Middle frontal gyrus (tissue), 1 donor: ENCODE measurements around the gene P2RX1.

Experiments used
- DNase-seq: peaks from one replicate; pipeline ENCODE4 v3.0.0-alpha.2; 2015; ENCODE audit warnings: low spot score; ENCODE audit errors: extremely low spot score

The P2RX1 gene

DNA sequence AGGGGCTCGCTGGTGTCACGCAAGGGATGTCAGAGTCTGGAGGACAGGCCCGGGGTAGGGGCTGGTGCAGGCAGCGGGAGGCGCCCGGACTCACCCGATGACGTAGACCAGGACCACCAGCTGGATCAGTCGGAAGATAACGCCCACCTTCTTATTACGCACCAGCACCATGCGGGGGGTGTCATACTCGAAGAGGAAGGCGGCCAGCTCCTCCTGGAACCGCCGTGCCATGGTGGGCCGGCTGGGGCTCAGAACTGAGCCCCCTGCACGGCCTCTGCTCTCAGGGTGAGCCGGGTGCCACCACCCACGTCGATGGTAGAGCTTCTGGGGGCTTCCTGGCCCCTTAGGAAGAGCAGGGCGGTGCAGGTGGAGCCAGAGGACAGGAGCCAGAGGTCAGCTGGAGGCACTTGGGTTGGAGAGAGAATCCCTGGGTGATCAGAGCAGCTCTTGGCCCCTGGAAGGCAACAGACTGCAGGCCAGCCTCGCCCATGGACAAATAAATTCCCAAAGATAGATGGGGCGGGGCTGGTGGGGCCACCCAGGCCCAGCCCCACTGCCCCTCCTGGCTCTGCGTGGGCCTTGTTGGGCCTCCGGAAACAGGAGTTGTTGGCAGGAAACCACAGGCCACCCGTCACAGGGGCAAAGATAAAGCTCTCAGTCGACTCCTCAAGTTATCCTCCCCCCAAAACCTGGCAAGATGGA, at the start of gene P2RX1:
Gene P2RX1 (minus strand): TSS at position 471 of the 702 bp plus-strand sequence. CDS start 240 bp downstream, at position 231.
- no peak for DNase-seq

DNA sequence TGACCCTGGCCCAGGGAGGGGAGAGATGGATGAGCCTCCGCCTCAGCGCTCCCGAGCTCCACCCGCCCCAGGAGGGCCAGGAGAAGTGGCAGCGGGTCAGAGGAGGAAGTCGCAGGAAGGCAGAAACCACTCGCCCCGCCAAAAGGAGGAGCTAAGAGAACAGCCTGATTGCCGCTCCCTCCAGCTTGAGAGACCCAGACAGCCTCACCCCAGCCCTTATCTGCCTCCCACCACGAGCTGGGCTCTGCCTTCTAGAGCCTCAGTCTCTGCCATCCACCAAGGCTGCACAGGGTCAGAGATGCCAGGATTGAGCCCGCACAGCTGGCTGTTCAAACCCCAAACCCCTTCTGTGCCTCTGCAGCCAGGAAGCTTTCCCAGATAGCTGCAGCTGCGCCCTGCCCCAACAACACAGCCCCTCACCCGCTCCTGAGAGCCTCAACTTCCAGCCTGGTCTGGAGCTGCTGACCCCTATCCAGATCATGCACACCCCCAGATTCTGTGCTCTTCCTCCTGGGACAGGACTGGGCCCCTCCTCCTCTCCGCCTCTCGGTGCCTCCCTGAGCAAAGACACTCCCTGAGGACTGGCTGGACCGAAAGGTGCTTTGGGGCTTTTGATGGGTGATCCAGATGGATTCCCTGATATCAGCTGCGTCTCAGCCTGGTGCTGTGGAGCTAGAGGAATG, 49.0 kb upstream of the P2RX1 start:
- DNase-seq = no peak

DNA sequence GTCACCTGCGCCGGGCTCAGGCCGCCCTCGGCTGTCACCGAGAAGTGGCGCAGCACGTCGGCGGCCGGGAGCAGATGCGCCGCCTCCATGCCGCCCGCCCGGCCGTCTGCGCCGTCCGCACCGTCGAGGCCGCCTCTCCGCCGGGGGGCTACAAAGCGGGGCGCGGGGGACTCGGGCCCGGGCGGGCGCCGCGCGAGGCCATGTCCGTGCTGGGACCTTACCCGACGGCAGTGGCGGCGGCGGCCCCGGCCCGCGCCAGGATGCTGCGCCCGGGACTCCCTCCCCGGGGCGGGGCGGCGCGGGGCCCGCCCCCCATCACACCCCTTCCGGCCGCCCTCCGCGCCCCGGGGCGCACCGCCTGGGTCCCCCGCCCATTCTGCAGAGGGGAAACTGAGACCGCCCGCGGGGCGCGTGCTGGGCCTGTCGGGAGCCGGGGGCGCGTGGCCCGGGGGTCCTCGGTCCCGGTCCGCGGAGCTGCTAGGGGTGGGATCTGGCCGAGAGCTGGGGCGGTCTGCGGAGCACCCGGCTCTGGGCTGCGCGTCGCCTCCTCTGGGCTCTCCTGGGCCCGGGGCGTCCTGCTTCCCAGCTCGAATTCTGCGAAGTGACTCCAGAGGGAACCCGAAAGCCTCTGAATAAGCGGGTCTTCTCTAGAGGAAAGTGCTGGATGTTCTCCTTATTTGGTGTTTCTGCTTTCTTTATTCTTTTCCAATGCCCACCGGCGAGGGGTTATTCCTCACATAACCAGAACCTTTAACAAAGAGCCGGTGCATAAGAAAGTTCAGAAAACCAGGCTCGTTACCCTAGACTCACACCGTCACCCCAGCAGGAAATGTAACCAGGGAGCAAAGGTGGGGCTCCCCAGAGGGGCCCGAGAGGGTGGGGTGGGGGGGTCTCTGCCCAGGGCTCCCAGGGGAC, 48.2 kb upstream of the P2RX1 start, which contains the start of gene ATP2A3:
Gene ATP2A3 (minus strand): TSS at position 235 of the 915 bp plus-strand sequence. CDS start 146 bp downstream, at position 89.
- DNase-seq = no peak

DNA sequence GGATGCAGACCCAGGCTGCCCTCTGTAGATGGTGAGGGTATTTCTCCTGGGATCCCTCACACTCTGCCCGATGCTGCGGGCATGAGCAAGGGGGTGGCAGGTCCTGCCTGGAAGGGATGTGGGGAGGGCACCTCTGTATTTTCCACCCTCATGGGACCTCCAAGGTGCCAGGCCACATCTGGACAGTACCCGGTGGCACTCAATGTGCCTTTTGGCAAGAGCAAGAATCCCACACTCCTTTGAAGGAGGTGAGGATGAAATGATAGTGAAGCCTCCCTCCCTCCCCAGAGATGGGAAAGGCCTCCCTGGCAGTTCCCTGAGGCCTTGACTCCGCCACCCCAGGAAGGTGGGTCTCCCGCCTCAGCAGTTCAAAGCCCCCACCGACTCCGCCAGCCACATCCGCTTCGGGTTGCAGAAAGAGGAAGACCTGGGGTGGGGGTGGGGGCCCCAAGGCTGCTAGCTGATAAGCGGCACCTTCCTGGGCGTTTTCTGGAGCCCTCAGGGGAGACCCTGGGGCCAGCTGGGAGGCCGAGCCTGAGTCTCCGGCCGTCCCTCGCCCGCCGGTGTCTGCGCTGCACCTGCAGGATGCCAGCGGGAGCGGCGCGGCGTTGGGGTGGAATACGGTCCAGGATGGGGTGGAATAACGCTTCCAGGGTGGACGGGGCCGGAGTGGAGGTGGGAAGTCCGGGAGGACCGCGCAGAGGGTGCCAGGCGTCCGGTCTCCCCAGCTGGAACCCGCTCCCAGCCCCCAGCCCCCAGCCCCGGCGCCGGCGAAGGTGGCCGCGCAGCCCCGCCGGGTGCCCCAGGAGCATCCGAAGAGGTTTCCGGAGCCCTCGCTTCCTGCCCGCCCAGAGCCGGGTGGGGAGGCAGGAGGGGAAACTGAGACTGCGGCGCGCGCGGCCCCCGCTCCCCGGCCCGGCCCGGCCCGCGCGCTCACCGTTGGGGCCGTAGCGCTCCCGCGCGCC, 47.3 kb upstream of the P2RX1 start:
- DNase-seq = no peak

DNA sequence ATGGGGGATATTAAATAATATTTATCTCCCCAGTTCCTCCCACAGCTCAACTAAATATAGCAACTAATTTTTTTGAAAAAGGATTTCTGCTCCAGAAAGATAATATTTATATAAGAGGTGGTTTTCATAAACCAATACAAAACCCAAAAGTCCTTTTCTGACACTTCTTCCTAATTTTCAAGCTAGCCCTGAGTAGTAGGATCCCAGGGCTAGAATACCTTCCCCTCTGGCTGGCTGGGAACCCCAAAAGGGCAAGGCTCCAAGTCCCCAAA, 46.6 kb upstream of the P2RX1 start:
- no peak for DNase-seq

DNA sequence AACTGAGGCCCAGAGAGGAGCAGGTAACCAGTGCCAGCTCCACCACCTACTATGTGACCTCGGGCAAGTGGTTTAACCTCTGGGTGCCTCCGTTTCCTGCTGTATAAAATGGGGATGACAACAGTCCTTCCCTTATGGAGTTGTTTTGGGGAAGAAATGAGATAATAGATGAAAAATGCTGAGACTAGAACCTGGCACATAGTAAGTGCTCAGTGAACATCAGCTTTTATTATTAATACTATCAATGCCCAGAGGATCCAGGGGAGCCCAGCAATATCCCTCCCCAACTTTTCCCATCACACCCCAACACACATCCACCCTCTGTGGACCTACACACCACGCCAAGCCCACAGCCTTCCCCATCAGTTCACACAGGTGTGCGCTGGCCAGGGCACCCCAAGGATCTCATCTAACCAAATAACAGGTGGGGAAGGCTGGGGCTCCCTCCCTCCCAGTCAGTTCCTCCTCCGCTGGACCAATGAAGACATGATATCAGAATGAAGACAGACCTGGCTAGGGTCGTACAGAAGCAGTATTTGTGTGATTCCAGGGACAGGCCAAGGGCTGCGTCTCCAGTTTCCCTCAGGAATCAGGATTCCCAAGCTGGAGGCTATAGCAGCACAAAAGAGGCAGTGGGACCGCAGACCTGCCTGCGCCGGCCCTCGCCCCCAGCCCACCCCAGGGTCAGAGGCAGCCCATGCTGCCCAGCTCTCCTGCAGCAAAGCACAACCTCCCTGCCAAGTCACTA, 46.1 kb upstream of the P2RX1 start:
- no peak for DNase-seq

DNA sequence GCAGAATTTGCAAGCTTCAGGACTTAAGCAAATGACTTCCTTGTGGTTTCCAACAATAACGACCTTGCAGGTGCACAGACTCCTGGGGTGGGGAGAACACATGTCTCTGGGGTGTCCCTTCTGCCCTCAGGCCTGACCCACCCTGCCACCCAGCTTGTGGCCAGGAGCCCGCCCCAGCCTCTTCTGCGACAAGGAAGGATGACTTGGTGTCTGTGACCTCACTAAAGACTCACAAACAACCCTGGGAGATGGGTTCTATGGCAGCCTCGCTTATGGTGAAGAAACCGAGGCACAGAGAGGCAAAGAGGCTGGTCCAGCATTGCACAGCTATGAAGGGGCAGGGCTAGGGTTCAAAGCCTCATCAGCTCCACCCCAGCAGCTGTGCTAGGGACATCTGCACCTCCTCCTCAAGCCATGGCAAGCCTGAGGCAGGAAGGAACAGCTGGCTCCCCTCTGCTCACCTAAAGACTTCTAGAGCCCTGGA, 45.3 kb upstream of the P2RX1 start:
- DNase-seq = no peak

DNA sequence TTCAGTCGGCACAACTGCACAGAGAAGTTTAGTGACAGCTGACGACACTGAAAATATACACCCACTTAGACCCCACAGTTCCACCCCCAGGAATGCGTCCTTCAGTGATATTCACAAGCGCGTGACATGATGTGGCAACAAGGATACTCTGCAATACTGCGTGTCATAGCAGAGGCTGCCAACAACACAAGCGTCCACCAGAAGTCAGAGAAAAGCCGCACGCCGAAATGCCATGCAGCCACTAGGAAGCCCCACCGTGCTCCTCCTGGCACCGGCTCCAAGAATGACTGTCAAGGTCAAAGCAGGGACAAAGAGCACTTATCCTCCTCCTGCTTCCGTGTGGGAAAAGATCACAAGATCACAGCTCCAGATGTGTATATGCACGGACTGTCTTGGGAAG, 44.5 kb upstream of the P2RX1 start:
- no peak for DNase-seq

DNA sequence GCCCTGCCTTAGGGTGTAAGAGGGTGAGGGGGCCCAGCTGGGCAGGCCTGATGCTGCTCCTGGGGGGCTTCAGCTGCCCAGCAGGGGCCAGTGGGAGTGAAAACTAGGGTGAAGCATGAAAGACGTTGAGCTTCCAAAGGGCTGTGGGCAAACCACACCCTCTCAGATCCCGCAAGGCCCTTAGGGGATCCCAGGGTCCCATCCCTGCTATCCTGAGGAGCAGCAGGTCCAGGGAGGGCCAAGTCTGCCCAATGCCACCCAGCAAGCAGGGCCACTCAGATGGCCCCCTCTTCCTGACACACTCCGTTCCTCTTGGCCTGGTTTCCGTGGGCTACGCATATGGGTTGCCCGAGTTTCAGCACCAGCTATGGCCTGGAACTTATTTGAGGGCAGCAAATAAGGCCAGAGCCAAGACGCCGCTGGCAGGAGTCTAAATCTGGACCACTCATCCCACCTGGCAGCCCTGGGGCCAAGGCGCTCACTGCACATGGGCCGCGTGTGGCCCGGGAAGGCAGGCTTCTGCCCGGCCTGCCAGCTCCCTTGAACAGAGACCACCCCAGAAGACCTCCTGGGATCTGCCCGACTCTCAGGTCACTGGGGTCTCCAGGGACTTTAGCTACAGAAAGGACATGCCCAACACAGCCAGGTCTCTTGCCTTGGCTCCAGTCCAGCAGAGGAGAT, 43.8 kb upstream of the P2RX1 start:
- DNase-seq = no peak

DNA sequence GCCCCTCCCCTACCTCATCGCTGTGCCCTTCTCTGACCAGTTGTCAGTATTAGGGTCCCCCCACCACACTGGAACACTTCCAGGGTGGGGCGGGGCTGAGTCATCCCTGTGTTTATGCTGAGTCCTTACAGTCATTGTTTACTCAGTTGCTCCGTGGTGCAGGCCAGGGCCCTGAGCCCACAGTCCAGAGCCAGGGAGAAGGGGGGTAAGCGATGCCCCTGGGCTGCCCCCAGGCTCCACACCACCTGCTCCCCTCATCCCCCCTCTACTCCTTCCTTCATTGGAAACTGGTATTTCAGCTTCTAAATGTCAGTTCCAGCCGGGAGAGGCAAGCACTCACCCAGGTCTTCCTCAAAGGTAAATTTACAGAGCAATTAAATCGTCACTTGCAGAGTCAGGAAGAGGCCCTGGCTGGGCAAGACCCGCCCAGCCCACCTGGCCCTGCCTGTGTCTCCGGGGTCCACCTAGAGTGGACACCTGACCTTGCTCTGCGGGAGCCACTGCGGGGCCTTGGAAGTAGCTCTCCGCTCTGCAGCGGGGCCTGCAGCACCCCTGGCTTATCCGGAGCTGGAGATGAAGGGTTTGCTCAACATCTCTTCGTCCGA, 43.1 kb upstream of the P2RX1 start:
- DNase-seq = no peak

DNA sequence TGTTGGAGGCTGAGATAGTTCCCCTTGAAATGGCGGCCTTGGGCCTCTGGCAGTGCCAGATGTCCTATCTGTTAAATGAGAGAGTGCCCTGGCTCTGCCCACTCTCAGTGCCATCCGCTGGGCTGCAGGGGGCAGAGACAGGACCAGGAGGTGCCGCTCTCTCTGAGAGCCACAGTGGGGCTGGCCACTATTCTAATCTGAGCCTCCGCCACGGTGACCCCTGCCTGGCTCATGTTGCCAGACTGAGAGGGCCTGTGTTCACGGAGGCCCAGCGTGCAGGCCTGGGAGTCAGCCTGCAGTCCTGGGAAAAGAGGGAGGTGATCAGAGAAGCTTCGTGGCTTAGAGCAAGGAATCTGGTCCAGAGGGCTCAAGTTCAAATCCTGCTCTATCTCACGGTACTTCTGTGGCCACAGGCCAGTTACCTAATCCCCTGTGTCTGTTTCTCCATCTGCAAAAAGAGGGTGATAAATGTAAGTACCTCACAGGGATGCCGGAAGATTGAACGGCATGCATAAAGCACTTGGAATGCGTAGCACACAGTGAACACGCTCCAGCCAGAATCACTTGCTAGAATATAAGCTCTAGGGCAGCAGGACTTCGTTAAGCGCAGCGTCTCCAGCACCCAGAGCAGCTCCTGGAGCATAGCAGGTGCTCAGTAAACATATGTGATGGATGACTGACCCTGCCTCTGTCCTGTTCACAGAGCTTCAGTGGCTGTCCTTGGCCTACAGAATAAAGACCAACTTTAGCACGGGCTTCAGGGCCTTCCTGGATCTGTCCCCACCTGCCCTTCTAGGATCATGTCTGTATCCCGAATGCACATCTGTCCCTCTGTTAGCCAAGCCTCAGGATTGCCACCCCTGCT, 41.7 kb upstream of the P2RX1 start:
- no peak for DNase-seq

DNA sequence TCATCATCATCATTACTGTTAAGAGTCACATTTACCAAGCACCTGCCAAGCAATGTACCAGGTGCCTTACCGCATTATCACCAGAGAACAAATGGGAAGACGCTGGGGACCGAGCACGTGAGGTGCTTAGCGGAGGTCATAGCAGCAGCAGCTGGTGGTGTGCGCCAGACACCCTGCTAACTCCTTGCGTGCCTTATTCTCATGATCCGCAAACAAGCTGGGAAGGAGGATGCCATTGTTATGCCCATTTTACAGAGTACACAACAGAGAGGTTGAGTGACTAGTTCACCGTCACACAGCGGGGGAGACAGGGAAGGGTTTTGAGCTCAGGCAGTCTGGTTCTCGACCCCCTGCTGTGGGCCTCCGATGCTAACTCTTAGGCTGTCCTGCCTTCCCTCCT, 40.7 kb upstream of the P2RX1 start:
- DNase-seq = no peak

DNA sequence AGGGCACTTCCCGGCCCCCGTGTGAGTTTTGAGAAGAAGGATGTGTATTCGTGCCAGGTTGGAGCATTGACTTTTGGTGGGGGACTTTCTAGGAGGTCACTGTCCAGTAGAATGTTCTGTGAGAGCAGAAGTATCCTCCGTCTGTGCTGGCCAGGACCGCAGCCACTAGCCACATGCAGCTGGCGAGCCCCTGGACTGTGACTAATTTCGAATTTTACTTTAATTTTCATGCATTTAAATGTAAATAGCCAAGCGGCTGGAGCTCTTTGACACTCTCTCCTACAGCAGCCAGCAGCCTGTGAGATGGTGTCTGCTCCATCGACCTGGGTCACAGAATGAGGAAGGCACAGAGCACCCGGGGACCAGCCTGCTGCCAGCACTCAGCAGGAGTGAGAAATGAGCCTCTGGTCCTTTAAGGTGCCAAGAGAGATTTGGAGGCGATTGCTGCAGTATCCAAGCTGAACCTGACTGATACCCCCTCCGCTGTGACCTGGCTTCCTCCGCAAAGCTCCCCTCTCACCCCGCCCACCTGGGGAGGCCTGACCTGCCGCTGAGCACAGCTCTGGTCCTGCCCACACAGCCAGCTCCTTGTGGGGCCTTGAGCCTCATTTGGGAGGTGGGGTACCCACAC, 40.2 kb upstream of the P2RX1 start:
- DNase-seq = no peak

DNA sequence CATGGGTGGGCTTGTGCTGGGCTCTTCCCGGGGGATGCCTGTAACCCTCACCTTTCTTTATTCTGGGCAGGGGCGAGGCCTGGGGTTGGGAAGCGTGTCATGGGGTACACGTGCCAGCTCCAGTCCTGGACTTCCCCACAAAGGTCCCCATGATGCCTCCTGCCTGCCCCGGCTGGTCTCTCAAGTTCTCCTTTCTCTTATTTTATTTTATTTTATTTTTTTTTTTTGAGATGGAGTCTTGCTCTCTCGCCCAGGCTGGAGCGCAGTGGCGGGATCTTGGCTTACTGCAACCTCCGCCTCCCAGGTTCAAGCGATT, 39.4 kb upstream of the P2RX1 start:
- no peak for DNase-seq

DNA sequence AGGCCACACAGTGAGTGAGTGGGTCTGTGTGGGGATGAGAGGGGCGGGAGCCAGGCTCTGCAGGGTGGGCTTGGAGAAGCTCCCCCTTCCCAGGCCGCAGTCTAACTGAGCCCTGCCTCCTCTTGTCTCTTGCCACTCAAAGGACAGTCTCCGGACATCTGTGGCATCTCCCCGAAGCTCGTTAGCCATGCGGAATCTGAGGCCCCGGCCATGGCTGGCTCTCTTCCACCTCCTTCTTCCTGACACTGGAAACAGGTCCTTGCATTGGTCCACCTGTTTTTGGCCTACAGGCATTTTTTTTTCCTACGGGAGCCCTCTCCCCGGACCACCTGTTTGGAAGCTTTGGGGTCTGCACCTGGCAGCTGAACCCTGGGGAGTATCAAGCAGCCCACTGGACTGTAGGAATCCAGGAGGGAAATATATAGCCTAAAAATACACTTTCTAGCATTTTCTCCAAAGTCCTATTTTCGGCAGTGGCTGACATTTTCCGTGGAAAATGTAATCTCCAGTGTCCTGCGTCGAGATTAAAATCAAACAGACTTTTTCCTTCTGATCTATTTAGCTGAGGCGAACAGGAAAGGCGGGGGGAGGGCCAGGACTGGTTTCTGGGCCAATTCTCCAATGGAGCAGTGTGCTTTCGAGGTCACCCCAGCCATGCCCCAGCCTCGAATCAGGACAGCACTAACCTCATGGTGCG, 38.9 kb upstream of the P2RX1 start:
- no peak for DNase-seq

DNA sequence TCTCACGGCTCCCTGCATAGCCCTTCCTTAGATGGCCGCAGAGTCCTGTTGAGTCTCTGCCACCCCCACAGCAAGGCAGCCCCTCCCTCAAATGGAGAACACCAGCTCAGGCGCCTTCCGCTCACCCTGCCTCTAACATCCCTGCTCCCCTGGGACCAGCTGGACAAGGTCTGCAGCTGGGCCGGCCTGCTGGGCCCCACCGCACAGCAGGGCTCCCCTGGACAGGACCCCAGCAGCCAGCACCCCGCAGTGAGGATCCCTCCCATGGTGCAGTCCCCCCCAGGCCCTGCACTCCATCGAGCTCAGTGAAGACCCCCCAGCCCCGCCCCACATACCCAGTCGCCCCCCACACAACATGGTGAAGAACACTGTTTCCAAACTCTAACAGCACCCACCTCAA, 37.8 kb upstream of the P2RX1 start:
- no peak for DNase-seq

DNA sequence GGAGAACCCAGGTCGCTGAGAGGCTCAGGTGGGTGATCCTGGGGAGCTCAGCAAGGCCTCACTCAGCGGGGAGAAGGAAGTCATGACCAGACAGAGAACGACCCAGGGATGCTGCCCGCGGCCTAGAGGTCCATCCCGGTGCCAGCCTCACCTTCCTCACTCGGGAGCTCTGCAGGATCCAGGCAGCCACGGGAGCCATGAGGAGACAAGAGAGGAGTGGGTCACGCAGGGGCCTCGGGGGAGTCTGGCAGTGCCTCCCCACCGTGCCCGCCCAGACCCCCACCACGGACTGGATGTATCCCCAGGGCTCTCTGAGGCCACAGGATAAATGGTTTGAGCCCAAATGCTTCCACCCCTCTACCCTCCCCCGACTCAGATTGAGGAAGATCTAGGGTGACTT, 37.3 kb upstream of the P2RX1 start:
- DNase-seq = no peak
